H9 (cell line): ENCODE data around the gene TRPM4. TPM values are rescaled to one million over a fixed set of nuclear protein-coding genes. Genes with fewer than 3 reads are reported as not detected.

ENCODE experiments used
- DNase-seq: peaks from one replicate; pipeline ENCODE4 v3.0.0-alpha.2; 2017
- H2AFZ ChIP-seq: one replicate; pipeline ENCODE4 v1.6.1; 2013; ENCODE audit warnings: mild to moderate bottlenecking, low read length, control low read depth, moderate library complexity
- H2AK5ac ChIP-seq: 2 replicates; pipeline ENCODE4 v1.6.1; 2013; ENCODE audit warnings: low read length, control low read depth, mixed read lengths; ENCODE audit not compliant: insufficient read length
- H2BK120ac ChIP-seq: one replicate; pipeline ENCODE4 v1.6.1; 2013; ENCODE audit warnings: low read depth, mild to moderate bottlenecking, low read length, control low read depth, inconsistent platforms; ENCODE audit not compliant: poor library complexity, severe bottlenecking
- H2BK12ac ChIP-seq: 2 replicates; pipeline ENCODE4 v1.6.1; 2013; ENCODE audit warnings: low read length, control low read depth, mixed read lengths, low read depth; ENCODE audit not compliant: insufficient read length
- H2BK15ac ChIP-seq: 2 replicates; pipeline ENCODE4 v1.6.1; 2013; ENCODE audit warnings: low read depth, low read length, control low read depth
- H2BK20ac ChIP-seq: one replicate; pipeline ENCODE4 v1.6.1; 2013; ENCODE audit warnings: low read depth, mild to moderate bottlenecking, low read length, control low read depth, inconsistent platforms; ENCODE audit not compliant: poor library complexity, severe bottlenecking
- H2BK5ac ChIP-seq: 2 replicates; pipeline ENCODE4 v1.6.1; 2013; ENCODE audit warnings: low read length, control low read depth, mixed read lengths; ENCODE audit not compliant: insufficient read length
- H3K14ac ChIP-seq: 2 replicates; pipeline ENCODE4 v1.6.1; 2013; ENCODE audit warnings: low read length, control low read depth; ENCODE audit not compliant: insufficient read depth
- H3K18ac ChIP-seq: 2 replicates; pipeline ENCODE4 v1.6.1; 2013; ENCODE audit warnings: low read depth, mild to moderate bottlenecking, mixed read lengths, low read length, control low read depth; ENCODE audit not compliant: insufficient read length
- H3K23ac ChIP-seq: 2 replicates; pipeline ENCODE4 v1.6.1; 2013; ENCODE audit warnings: low read length, control low read depth, mixed read lengths, low read depth; ENCODE audit not compliant: insufficient read length
- H3K23me2 ChIP-seq: 2 replicates; pipeline ENCODE4 v1.6.1; 2013; ENCODE audit warnings: low read depth, mild to moderate bottlenecking, mixed read lengths, low read length, control low read depth; ENCODE audit not compliant: insufficient read length, poor library complexity, severe bottlenecking
- H3K27ac ChIP-seq: 2 replicates; pipeline ENCODE4 v1.5.1; 2013; ENCODE audit warnings: low read length, control low read depth, mixed read lengths, low read depth; ENCODE audit not compliant: insufficient read length
- H3K27me3 ChIP-seq: 2 replicates; pipeline ENCODE4 v1.6.1; 2013; ENCODE audit warnings: low read length, control low read depth, inconsistent platforms; ENCODE audit not compliant: insufficient read depth
- H3K4ac ChIP-seq: 2 replicates; pipeline ENCODE4 v1.6.1; 2013; ENCODE audit warnings: low read depth, mild to moderate bottlenecking, control low read depth, inconsistent platforms, low read length, moderate library complexity
- H3K4me1 ChIP-seq: 2 replicates; pipeline ENCODE4 v1.6.1; 2013; ENCODE audit warnings: low read length, control low read depth, inconsistent platforms; ENCODE audit not compliant: insufficient read depth
- H3K4me2 ChIP-seq: 2 replicates; pipeline ENCODE4 v1.6.1; 2013; ENCODE audit warnings: low read length, control low read depth, mixed read lengths; ENCODE audit not compliant: insufficient read length, insufficient read depth
- H3K56ac ChIP-seq: 2 replicates; pipeline ENCODE4 v1.6.1; 2013; ENCODE audit warnings: low read depth, mild to moderate bottlenecking, mixed read lengths, low read length, control low read depth; ENCODE audit not compliant: insufficient read length
- H3K79me1 ChIP-seq: 2 replicates; pipeline ENCODE4 v1.6.1; 2013; ENCODE audit warnings: low read depth, mild to moderate bottlenecking, moderate library complexity, low read length, control low read depth, inconsistent platforms; ENCODE audit not compliant: insufficient read depth, poor library complexity, severe bottlenecking
- H3K79me2 ChIP-seq: 2 replicates; pipeline ENCODE4 v1.6.1; 2013; ENCODE audit warnings: low read length, control low read depth, inconsistent platforms; ENCODE audit not compliant: insufficient read depth
- H3K9ac ChIP-seq: 2 replicates; pipeline ENCODE4 v1.6.1; 2013; ENCODE audit warnings: low read length, control low read depth, mixed read lengths; ENCODE audit not compliant: insufficient read length; ENCODE audit errors: extremely low read depth
- H3K9me3 ChIP-seq: one replicate; pipeline ENCODE4 v1.6.1; 2013; ENCODE audit warnings: low read depth, low read length, inconsistent platforms; ENCODE audit not compliant: control insufficient read depth
- H3T11ph ChIP-seq: one replicate; pipeline ENCODE4 v1.6.1; 2013; ENCODE audit warnings: mild to moderate bottlenecking, low read length, control low read depth, inconsistent platforms
- H4K20me1 ChIP-seq: one replicate; pipeline ENCODE4 v1.6.1; 2013; ENCODE audit not compliant: control insufficient read depth, insufficient read length, insufficient read depth
- H4K5ac ChIP-seq: 2 replicates; pipeline ENCODE4 v1.6.1; 2013; ENCODE audit warnings: low read depth, mild to moderate bottlenecking, mixed read lengths, low read length, control low read depth; ENCODE audit not compliant: insufficient read length
- H4K8ac ChIP-seq: replicated peaks from 2 replicates; pipeline ENCODE4 v1.6.1; 2013; ENCODE audit warnings: low read length, control low read depth, mixed read lengths, low read depth; ENCODE audit not compliant: insufficient read length
- H4K91ac ChIP-seq: 2 replicates; pipeline ENCODE4 v1.6.1; 2013; ENCODE audit warnings: low read depth, mild to moderate bottlenecking, moderate library complexity, mixed read lengths, low read length, control low read depth; ENCODE audit not compliant: insufficient read length
- H3K27ac Mint-ChIP-seq, 3 experiments: 2 replicates in 2 of 3; 3 replicates in 1 of 3; pipeline ENCODE4 v1.8.0; 2020 to 2021; ENCODE audit warnings: mixed read lengths in 3 of 3, mild to moderate bottlenecking in 1 of 3, moderate library complexity in 1 of 3
- H3K27me3 Mint-ChIP-seq: 2 replicates; pipeline ENCODE4 v1.8.0; 2021; ENCODE audit warnings: low read depth, mild to moderate bottlenecking, moderate library complexity, mixed read lengths
- H3K36me3 Mint-ChIP-seq, 3 experiments: 2 replicates in 2 of 3; 3 replicates in 1 of 3; pipeline ENCODE4 v1.8.0; 2020 to 2021; ENCODE audit warnings: low read depth in 3 of 3, mixed read lengths in 3 of 3; ENCODE audit not compliant: insufficient read depth in 1 of 3
- H3K4me1 Mint-ChIP-seq, 2 experiments: 2 replicates each; pipeline ENCODE4 v1.8.0; 2020; ENCODE audit warnings: mixed read lengths in 2 of 2
- H3K4me3 Mint-ChIP-seq, 2 experiments: 2 replicates in 1 of 2; 3 replicates in 1 of 2; pipeline ENCODE4 v1.8.0; 2020 to 2021; ENCODE audit warnings: mild to moderate bottlenecking in 2 of 2, mixed read lengths in 2 of 2, moderate library complexity in 1 of 2
- H3K9me3 Mint-ChIP-seq, 2 experiments: 2 replicates in 1 of 2; 3 replicates in 1 of 2; pipeline ENCODE4 v1.8.0; 2020; ENCODE audit warnings: mild to moderate bottlenecking in 2 of 2, mixed read lengths in 2 of 2, moderate library complexity in 1 of 2
- CTCF ChIP-seq: fragments of 200-600 bp; sonication (generic); conservative IDR thresholded peaks from 3 replicates; pipeline ENCODE4 v1.8.0; 2021; ENCODE audit warnings: antibody characterized with exemption, mild to moderate bottlenecking
- WGBS: extraction: QIAGEN DNeasy Blood & Tissue Kit; methylation state at CpG from one replicate; pipeline ENCODE4 v1.1.7; 2013; ENCODE audit warnings: missing lambda C conversion rate, low lambda C conversion rate, mixed read lengths; ENCODE audit not compliant: insufficient read length; ENCODE audit errors: extremely low coverage; 5-methylcytosine and 5-hydroxymethylcytosine counted together
- total RNA-seq: library from RNA; stranded (reverse); gene quantifications from 2 replicates; pipeline ENCODE4 v1.2.1, GENCODE V29; 2021

TRPM4 gene
- total RNA-seq, 1 experiment from 2014 or later: 6.9 TPM

DNA sequence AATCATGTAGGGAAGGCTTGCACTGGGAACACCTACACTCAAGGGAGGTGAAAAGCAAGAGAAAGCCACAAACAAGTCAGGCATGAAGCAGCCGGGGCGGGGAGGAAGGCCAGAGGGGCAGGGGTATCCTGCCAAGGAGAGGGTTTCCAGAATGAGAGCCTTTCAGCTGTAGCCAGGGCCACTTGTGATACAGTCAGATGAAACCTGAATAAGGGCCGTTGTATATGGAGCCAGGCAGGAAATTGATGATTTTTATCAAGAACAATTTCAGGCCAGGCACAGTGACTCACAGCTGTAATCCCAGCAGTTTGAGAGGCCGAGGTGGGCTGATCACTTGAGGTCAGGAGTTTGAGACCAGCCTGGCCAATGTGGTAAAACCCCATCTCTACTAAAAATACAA is 4.4 kb downstream of the TRPM4 start:
- H4K91ac ChIP-seq: no peak overlapping the region
- no peak overlapping the region for H2AK5ac ChIP-seq
- H2BK120ac ChIP-seq: no peak overlapping the region
- H3K56ac ChIP-seq: no peak overlapping the region
- no peak overlapping the region for H2AFZ ChIP-seq
- no peaks in the 10 kb centered on the region; the same call in 1 of the 2 replicates for H3K4me1 ChIP-seq
- no peak overlapping the region for H4K5ac ChIP-seq
- H2BK12ac ChIP-seq: no peak overlapping the region
- H3K79me1 ChIP-seq: no peaks in the 10 kb centered on the region
- no CpG with 5 or more reads among the region's 4 CpGs for WGBS
- Mint-ChIP-seq H3K4me3 (no peak overlapping the region), H3K36me3 (peaks cover 0 to 4% (median 0%) of the 10 kb centered on the region in 3 experiments; a peak in 1 of 7 replicates), H3K4me1 (peaks cover 12 to 23% of the 10 kb centered on the region in 2 experiments), H3K27me3 (peaks cover 11% of the 10 kb centered on the region), H3K9me3 (no peaks in the 10 kb centered on the region; a peak in 2 of 5 replicates), H3K27ac (peak overlapping the region in 1 of 3 experiments; percentile 30; a peak in 2 of 7 replicates)
- no peak overlapping the region for H2BK15ac ChIP-seq
- no peaks in the 10 kb centered on the region; the same call in 1 of the 2 replicates for H3K27me3 ChIP-seq
- no peak overlapping the region for H3K27ac ChIP-seq
- no peak overlapping the region for H3K9ac ChIP-seq
- H2BK5ac ChIP-seq: no peak overlapping the region
- H2BK20ac ChIP-seq: no peak overlapping the region
- DNase-seq: no peak
- H3K23ac ChIP-seq: no peak overlapping the region
- H3K23me2 ChIP-seq: peaks cover 14% of the 10 kb centered on the region
- no peaks in the 10 kb centered on the region for H3K9me3 ChIP-seq
- no peak overlapping the region for H3K4ac ChIP-seq
- H3K79me2 ChIP-seq: no peaks in the 10 kb centered on the region
- H3K4me2 ChIP-seq: no peak overlapping the region
- H4K8ac ChIP-seq: no peak overlapping the region
- H3T11ph ChIP-seq: no peak overlapping the region
- no peak overlapping the region for H3K18ac ChIP-seq
- H3K14ac ChIP-seq: no peak overlapping the region
- H4K20me1 ChIP-seq: no peaks in the 10 kb centered on the region
- no peak for TF ChIP-seq CTCF
